H1 (cell line): ENCODE results near the gene STEAP3. TPM values are rescaled to one million over a fixed set of nuclear protein-coding genes. Genes with fewer than 3 reads are reported as not detected.

Experiments used
- SP1 ChIP-seq: IDR thresholded peaks from 2 replicates; pipeline ENCODE4 v1.6.1; 2011; ENCODE audit warnings: low read depth, low read length
- TAF7 ChIP-seq: optimal IDR thresholded peaks from 2 replicates; pipeline ENCODE3; 2011; ENCODE audit warnings: low read depth, mild to moderate bottlenecking, inconsistent platforms, low read length, moderate library complexity, borderline replicate concordance
- TCF12 ChIP-seq: IDR thresholded peaks from 2 replicates; pipeline ENCODE4 v1.6.1; 2011; ENCODE audit warnings: low read depth, mild to moderate bottlenecking, low read length
- polyA plus RNA-seq, 7 experiments: library from polyadenylated mRNA; depleted of rRNA in 3 of 7; stranded (reverse) in 5 of 7; unstranded in 2 of 7; fragments of >200 nt in 5 of 7; fragments of 200-250 nt in 2 of 7; gene quantifications; 1 replicate in 5 of 7; 2 replicates in 1 of 7; 4 replicates in 1 of 7; pipeline versions ENCODE4 v1.2.1 to v1.2.3, GENCODE V29; 2011 to 2013; ENCODE audit warnings: missing spikeins in 2 of 7, mixed read lengths in 2 of 7
- total RNA-seq: library from RNA; stranded (reverse); fragmentation: NEBNext Ultra II Directional; extraction: Animal tissue kit (Norgen Biotek cat#: 25700); gene quantifications from 2 replicates; pipeline ENCODE4 v1.2.1, GENCODE V29; 2021

The STEAP3 gene
- total and polyA plus RNA-seq, 2 of the 8 experiments (the other 6 are each of a cell fraction or from before 2014, with no cell fraction given) = 21.7 to 27.9 TPM

DNA sequence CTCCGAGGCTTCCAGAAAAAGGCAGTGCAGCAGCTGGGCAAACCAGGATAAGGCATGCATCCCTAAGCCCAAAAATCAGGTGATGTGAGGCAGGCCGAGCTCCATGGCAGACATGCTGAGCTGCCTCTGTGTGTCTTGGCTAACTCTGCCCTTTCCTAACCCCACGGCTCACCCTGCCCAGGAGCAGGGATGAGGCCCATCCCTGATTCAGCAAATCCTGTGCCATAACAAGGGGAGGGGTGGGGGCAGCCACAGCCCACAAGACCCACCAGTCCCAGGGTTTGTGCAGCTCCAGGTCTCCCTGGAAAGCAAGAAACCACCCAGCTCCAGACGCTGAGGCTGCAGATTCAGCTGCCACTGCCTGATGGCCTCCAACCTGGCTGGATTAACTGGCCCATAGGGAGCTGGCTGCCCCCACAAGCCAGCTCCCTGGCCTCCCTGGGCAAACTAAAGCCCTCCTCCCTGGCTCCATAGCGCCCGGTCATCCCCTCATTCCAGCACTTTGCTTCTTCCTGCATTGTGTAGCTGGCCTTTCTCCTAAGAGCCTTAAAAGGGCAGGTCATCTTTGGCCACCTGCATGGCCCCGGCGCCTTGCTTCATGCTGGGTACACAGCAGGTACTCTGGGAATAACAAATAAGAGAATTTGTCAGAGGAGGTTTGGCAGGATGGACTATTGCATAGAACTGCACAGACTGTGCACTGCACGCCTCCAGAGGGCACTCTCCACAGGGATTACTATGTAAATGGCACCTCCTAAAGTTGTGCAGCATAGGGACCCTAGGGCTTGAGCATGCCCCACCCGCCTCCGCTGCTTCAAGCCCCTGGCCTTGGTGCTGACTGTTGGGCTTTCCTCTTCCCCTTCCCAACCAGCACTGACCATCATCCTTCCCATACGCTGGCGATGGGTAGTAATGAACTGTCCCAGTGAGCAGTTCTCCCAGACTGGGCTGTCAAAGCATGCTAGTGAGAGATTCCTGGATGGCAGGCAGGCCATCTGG lies 10.7 kb downstream of the STEAP3 start (continued):
- peak; percentile 19 for TF ChIP-seq TAF7
- TF ChIP-seq TCF12 = no peak
- no peak for TF ChIP-seq SP1
- TF ChIP-seq, all 59 proteins: peak for 7
